Tibial artery (tissue), 4 donors: ENCODE data around the gene APBB2.
"Not testable (repeated sequence)": the region's sequence is repeated elsewhere in the genome, so short reads cannot be mapped to it uniquely, and the experiment has no call there.

Experiments used
- DNase-seq, 2 donors: peaks; one replicate each; pipeline ENCODE4 v3.0.0-alpha.2; 2019
- H3K27ac ChIP-seq, 2 donors: fragments of 200-600 bp; sonication (generic) in 1 of 2; 1 replicate in 1 of 2; 2 replicates in 1 of 2; pipeline ENCODE4 v1.5.1; 2018 to 2019; ENCODE audit warnings: mild to moderate bottlenecking in 1 of 2
- H3K27me3 ChIP-seq, 2 donors: fragments of 200-600 bp; sonication (generic) in 1 of 2; one replicate each; pipeline versions ENCODE4 v1.5.1 to v1.6.0; 2016 to 2019
- H3K36me3 ChIP-seq, 3 donors: fragments of 200-600 bp; sonication (generic) in 2 of 3; one replicate each; pipeline ENCODE4 v1.5.1; 2016 to 2019; ENCODE audit warnings: mild to moderate bottlenecking in 2 of 3
- H3K4me1 ChIP-seq, 4 donors: fragments of 200-600 bp; sonication (generic) in 2 of 4; 1 replicate in 3 of 4; 2 replicates in 1 of 4; pipeline ENCODE4 v1.5.1; 2016 to 2019
- H3K4me3 ChIP-seq, 2 donors: fragments of 200-600 bp; sonication (generic) in 1 of 2; 1 replicate in 1 of 2; 2 replicates in 1 of 2; pipeline ENCODE4 v1.5.1; 2018 to 2019; ENCODE audit warnings: mild to moderate bottlenecking in 2 of 2
- H3K9me3 ChIP-seq, 3 donors: fragments of 200-600 bp; sonication (generic) in 1 of 3; one replicate each; pipeline ENCODE4 v1.5.1; 2016 to 2019
- CTCF ChIP-seq, 2 experiments: fragments of 200-600 bp in 1 of 2; fragments of 450-650 bp in 1 of 2; IDR thresholded peaks; one replicate each; pipeline ENCODE4 v1.5.1; 2017 to 2019; ENCODE audit warnings: antibody characterized with exemption in 2 of 2, mild to moderate bottlenecking in 1 of 2, moderate library complexity in 1 of 2
- intact Hi-C: fragments of 100-400 bp; cut with DNase I; formaldehyde crosslinking; loops from one replicate; pipeline ENCODE4 v1.15.0; 2023; ENCODE audit warnings: low total_unique reads

Gene APBB2

GRCh38 chr4:40923316-40924095 is 290.8 kb downstream of the APBB2 start:
- peak; percentile 57 to 76 for DNase-seq
- peaks cover 0 to 11% (median 0%) of the 10 kb centered on the region in 3 donors for H3K36me3 ChIP-seq
- intact Hi-C loops, result no loop called here
- H3K4me3 ChIP-seq, result no peak overlapping the region
- peak overlapping the region; percentile 77 to 81 for H3K27ac ChIP-seq
- H3K4me1 ChIP-seq, result peaks cover 5 to 38% (median 25%) of the 10 kb centered on the region in 4 donors
- TF ChIP-seq CTCF (IDR thresholded peaks at IDR 0.05), result peak in 1 of 2 experiments; percentile 5
- H3K9me3 ChIP-seq, result no peaks in the 10 kb centered on the region
- no peaks in the 10 kb centered on the region for H3K27me3 ChIP-seq

- H3K27me3 ChIP-seq, H3K9me3 ChIP-seq, H3K4me3 ChIP-seq, DNase-seq, intact Hi-C loops: not testable (repeated sequence)
- H3K4me1 ChIP-seq, result peaks cover 5 to 70% (median 57%) of the 10 kb centered on the region in 4 donors
- H3K36me3 ChIP-seq, result peaks cover 0 to 11% (median 0%) of the 10 kb centered on the region in 3 donors
- H3K27ac ChIP-seq, result peak overlapping the region; percentile 72 to 78
Observed at GRCh38 chr4:40919976-40920375, 294.4 kb downstream of the APBB2 start.

GRCh38 chr4:40918330-40918729 is 296.0 kb downstream of the APBB2 start:
- Histone ChIP-seq H3K4me3 (no peak overlapping the region), H3K9me3 (no peaks in the 10 kb centered on the region), H3K27ac (peak overlapping the region; percentile 72 to 78), H3K4me1 (peaks cover 0 to 66% (median 48%) of the 10 kb centered on the region in 4 donors), H3K27me3 (no peaks in the 10 kb centered on the region), H3K36me3 (peaks cover 0 to 11% (median 0%) of the 10 kb centered on the region in 3 donors)
- TF ChIP-seq CTCF (IDR thresholded peaks at IDR 0.05), result no peak
- intact Hi-C loops, result no loop called here
- DNase-seq, result peak; percentile 91 to 93

- peak; percentile 36 to 79 for DNase-seq
- no peaks in the 10 kb centered on the region for H3K27me3 ChIP-seq
- peak overlapping the region in 1 of 2 donors; percentile 5 for H3K4me3 ChIP-seq
- no peaks in the 10 kb centered on the region for H3K9me3 ChIP-seq
- TF ChIP-seq CTCF (IDR thresholded peaks at IDR 0.05), result peak; percentile 33 to 45
- peaks cover 0 to 15% (median 0%) of the 10 kb centered on the region in 3 donors for H3K36me3 ChIP-seq
- intact Hi-C loops, result no loop called here
- peaks cover 0 to 68% (median 48%) of the 10 kb centered on the region in 4 donors for H3K4me1 ChIP-seq
- H3K27ac ChIP-seq, result peak overlapping the region; percentile 72 to 78
Observed at GRCh38 chr4:40916880-40917279, 297.5 kb downstream of the APBB2 start.

- DNase-seq, result peak; percentile 69 to 74
- peak overlapping the region; percentile 72 to 78 for H3K27ac ChIP-seq
- TF ChIP-seq CTCF (IDR thresholded peaks at IDR 0.05), result no peak
Observed at GRCh38 chr4:40916218-40916555, 298.2 kb downstream of the APBB2 start.

More at GRCh38 chr4:40916218-40916555, 298.2 kb downstream of the APBB2 start:
- H3K4me3 ChIP-seq, result peak overlapping the region in 1 of 2 donors; percentile 5
- intact Hi-C loops, result no loop called here
- no peaks in the 10 kb centered on the region for H3K27me3 ChIP-seq
- H3K36me3 ChIP-seq, result peaks cover 0 to 9% (median 0%) of the 10 kb centered on the region in 3 donors
- peaks cover 0 to 72% (median 48%) of the 10 kb centered on the region in 4 donors for H3K4me1 ChIP-seq
- H3K9me3 ChIP-seq, result no peaks in the 10 kb centered on the region
